PC-9 (cell line): ENCODE data around the gene PLEKHM2.

ENCODE experiments used
- CTCF ChIP-seq: fragments of 200-600 bp; sonication (generic); conservative IDR thresholded peaks from 2 replicates; pipeline ENCODE4 v1.6.1; 2017; ENCODE audit warnings: mixed run types, antibody characterized with exemption, mild to moderate bottlenecking, moderate library complexity
- EZH2 ChIP-seq: fragments of 200-600 bp; sonication (generic); IDR thresholded peaks from 2 replicates; pipeline ENCODE4 v1.8.0; 2017; ENCODE audit warnings: antibody characterized with exemption, low read depth

- no peak for TF ChIP-seq CTCF
- TF ChIP-seq EZH2: no peak
These were observed 33.5 kb downstream of the PLEKHM2 start for GRCh38 chr1:15717418-15718125.
